CD4-positive, CD25-positive, alpha-beta regulatory T cell (primary cell): Measurements from ENCODE around the gene DPY19L3. TPM values are rescaled to one million over a fixed set of nuclear protein-coding genes. Genes with fewer than 3 reads are reported as not detected.
A peak's percentile ranks its signal among the peaks of the same experiment; 100 is the strongest.

Experiments
- ATAC-seq, 2 donors: fragments of 150-1000 bp; cut with Tn5 transposase; one replicate each; pipeline ENCODE4 v1.10.0; 2021; ENCODE audit warnings: low read depth in 2 of 2, moderate number of reproducible peaks in 2 of 2, moderate library complexity in 1 of 2
- DNase-seq, 3 donors: peaks; one replicate each; pipeline versions ENCODE4 v3.0.0 to v3.0.0-alpha.2; 2012 to 2022; ENCODE audit warnings: mixed read lengths in 1 of 3
- H3K27ac ChIP-seq: one replicate; pipeline ENCODE4 v1.7.0; 2013; ENCODE audit warnings: mild to moderate bottlenecking, low read length; ENCODE audit not compliant: insufficient read depth, poor library complexity, severe bottlenecking
- H3K27me3 ChIP-seq: one replicate; pipeline ENCODE4 v1.7.0; 2013; ENCODE audit warnings: low read length; ENCODE audit not compliant: control insufficient read depth, insufficient read depth
- H3K36me3 ChIP-seq: one replicate; pipeline ENCODE4 v1.7.0; 2013; ENCODE audit warnings: mild to moderate bottlenecking, low read length, moderate library complexity; ENCODE audit not compliant: control insufficient read depth, insufficient read depth
- H3K4me1 ChIP-seq: 2 replicates; pipeline ENCODE4 v1.7.0; 2013; ENCODE audit warnings: mild to moderate bottlenecking, low read length; ENCODE audit not compliant: insufficient read depth, control insufficient read depth, poor library complexity, severe bottlenecking
- H3K4me3 ChIP-seq: one replicate; pipeline ENCODE4 v1.7.0; 2013; ENCODE audit warnings: low read depth, mild to moderate bottlenecking, low read length, moderate library complexity
- H3K9me3 ChIP-seq, 2 experiments: 1 replicate in 1 of 2; 2 replicates in 1 of 2; pipeline ENCODE4 v1.7.0; 2013; ENCODE audit warnings: low read length in 2 of 2, mild to moderate bottlenecking in 1 of 2, moderate library complexity in 1 of 2; ENCODE audit not compliant: control insufficient read depth in 2 of 2
- H3K27ac Mint-ChIP-seq, 3 donors: one replicate each; pipeline ENCODE4 v1.8.0; 2020 to 2022; ENCODE audit warnings: mild to moderate bottlenecking in 3 of 3, mixed read lengths in 3 of 3, moderate library complexity in 2 of 3
- H3K27me3 Mint-ChIP-seq: one replicate; pipeline ENCODE4 v1.8.0; 2022; ENCODE audit warnings: mild to moderate bottlenecking, mixed read lengths
- H3K36me3 Mint-ChIP-seq: one replicate; pipeline ENCODE4 v1.8.0; 2020; ENCODE audit warnings: mixed read lengths
- H3K4me1 Mint-ChIP-seq, 4 donors: one replicate each; pipeline ENCODE4 v1.8.0; 2020 to 2022; ENCODE audit warnings: mixed read lengths in 4 of 4, mild to moderate bottlenecking in 1 of 4
- H3K4me3 Mint-ChIP-seq, 4 donors: one replicate each; pipeline ENCODE4 v1.8.0; 2020 to 2022; ENCODE audit warnings: mild to moderate bottlenecking in 4 of 4, mixed read lengths in 4 of 4, moderate library complexity in 3 of 4
- H3K9me3 Mint-ChIP-seq, 7 donors: one replicate each; pipeline ENCODE4 v1.8.0; 2020 to 2022; ENCODE audit warnings: mixed read lengths in 7 of 7, mild to moderate bottlenecking in 3 of 7, moderate library complexity in 2 of 7
- polyA plus RNA-seq, 4 donors: library from polyadenylated mRNA; unstranded; fragments of 300-500 nt; fragmentation: Illumina TruSeq; gene quantifications; one replicate each; pipeline ENCODE4 v1.2.3, GENCODE V29; 2021
- total RNA-seq: library from RNA; stranded (reverse); gene quantifications from one replicate; pipeline ENCODE4 v1.2.3, GENCODE V29; 2022

DPY19L3 gene
- total and polyA plus RNA-seq, 5 donors from 2014 or later = 4.5 to 17.4 (median 5.9) TPM

DNA sequence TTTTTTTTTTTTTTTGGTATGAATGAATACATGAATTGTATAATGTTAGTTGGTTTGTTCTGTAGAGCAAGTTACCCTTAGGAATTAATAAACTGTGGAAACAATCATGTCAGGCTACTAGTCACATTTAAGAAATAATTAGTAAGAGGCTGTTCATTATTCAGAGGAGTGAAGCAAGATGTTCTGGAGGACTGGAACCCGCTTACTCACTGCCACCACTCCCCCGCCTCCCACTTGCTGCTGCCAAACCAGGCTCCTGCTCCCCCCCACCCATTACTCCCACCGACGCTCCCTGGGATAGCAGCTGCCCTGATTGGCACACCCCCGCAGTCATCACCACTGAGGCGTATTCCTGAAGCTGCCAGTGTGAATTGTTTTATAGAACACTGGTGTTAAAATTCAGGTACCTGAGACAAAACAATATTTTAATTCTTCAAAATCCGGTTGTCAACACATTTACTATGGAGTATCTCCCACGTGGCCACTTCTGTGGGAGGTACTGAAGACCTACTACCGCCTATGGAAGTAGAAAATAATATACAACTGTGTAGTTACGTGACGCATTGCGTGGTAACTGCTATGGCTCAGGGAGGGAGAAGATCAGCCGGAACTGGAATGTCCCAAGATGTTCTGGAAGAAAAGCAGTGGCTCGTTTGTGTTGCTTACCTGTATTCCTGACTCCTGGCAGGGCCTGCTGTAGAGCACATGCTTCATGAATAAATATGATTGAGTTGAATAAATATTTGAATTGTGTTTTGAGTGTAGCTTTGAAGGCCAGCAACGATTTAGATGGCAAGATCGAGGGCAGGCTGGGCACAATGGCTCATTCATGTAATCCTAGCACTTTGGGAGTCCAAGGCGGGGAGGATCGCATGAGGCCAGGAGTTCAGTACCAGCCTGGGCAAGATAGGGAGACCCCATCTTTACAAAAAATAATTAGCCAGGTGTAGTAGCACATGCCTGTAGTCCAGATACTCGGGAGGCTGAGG is 1.7 kb downstream of the DPY19L3 start:
- Mint-ChIP-seq H3K36me3 (peaks cover 13% of the 10 kb centered on the region), H3K27me3 (no peaks in the 10 kb centered on the region)
- H3K4me3 ChIP-seq = peak overlapping the region; percentile 59

DNA sequence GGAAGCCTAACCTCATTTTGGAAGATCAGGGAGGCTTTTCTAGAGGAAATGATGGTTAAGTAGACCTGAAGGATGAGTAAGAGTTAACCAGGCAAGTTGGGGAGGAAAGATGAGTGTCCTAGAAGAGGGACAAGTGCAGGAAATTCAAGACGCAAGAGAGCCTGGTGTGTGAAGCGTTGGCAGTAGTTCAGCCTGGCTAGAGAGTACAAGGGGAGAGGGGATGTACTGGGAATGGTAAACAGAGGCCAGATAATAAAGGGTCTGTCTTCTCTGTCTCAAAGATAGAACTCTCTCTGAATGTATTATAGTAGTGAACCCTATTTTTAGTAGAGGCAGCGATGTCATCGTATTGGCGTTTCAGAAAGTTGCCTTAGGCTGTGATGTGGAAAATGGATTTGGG is 9.7 kb downstream of the DPY19L3 start:
- no peaks in the 10 kb centered on the region for H3K9me3 Mint-ChIP-seq
- ATAC-seq (no peak), DNase-seq (no peak)
- peaks cover 0 to 8% (median 2%) of the 10 kb centered on the region in 4 donors for H3K4me1 Mint-ChIP-seq
- no peak overlapping the region for H3K27ac ChIP-seq
- H3K4me3 ChIP-seq = no peak overlapping the region
- H3K9me3 ChIP-seq = no peaks in the 10 kb centered on the region
- no peak overlapping the region for H3K4me3 Mint-ChIP-seq
- H3K27ac Mint-ChIP-seq = no peak overlapping the region
- peaks cover 14% of the 10 kb centered on the region for H3K36me3 ChIP-seq
- H3K36me3 Mint-ChIP-seq = peaks cover 38% of the 10 kb centered on the region
- no peaks in the 10 kb centered on the region for H3K4me1 ChIP-seq
- no peaks in the 10 kb centered on the region for H3K27me3 Mint-ChIP-seq
- H3K27me3 ChIP-seq = no peaks in the 10 kb centered on the region

More for the DNA sequence above, 1.7 kb downstream of the DPY19L3 start:
- H3K27me3 ChIP-seq = no peaks in the 10 kb centered on the region
- H3K4me1 ChIP-seq = peaks cover 16% of the 10 kb centered on the region
- H3K27ac ChIP-seq = no peak overlapping the region
- peaks cover 18% of the 10 kb centered on the region for H3K36me3 ChIP-seq
- no peak for ATAC-seq
- peaks cover 0 to 34% (median 13%) of the 10 kb centered on the region in 4 donors for H3K4me1 Mint-ChIP-seq
- no peaks in the 10 kb centered on the region for H3K9me3 ChIP-seq
- no peaks in the 10 kb centered on the region for H3K9me3 Mint-ChIP-seq
- H3K4me3 Mint-ChIP-seq = peak overlapping the region; percentile 89 to 97 (median 94)
- peak overlapping the region in 2 of 3 donors; percentile 86 to 88 for H3K27ac Mint-ChIP-seq
- DNase-seq = no peak

DNA sequence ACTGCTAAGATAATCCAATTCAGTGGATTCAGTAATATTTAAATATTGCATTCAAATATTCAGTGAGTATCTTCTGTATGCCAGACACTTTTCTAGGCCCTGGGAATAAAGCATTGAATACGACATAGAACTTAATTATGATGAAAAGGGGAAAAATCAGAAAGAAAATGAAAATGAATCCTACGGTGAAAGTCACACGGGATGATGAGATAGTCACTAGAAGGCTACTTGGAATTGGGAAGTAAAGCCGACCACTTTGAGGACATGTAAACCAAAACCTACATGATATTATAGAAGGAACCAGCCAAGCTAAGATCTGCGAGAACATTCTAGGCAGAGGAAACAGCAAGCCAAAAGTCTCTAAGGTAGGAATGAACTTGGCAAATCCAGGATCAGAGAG is 10.1 kb downstream of the DPY19L3 start:
- Mint-ChIP-seq H3K27me3 (no peaks in the 10 kb centered on the region), H3K9me3 (no peaks in the 10 kb centered on the region), H3K4me1 (peaks cover 0 to 8% (median 2%) of the 10 kb centered on the region in 4 donors), H3K36me3 (peaks cover 38% of the 10 kb centered on the region), H3K27ac (peak overlapping the region in 1 of 3 donors; percentile 4), H3K4me3 (no peak overlapping the region)
- no peak for DNase-seq
- no peaks in the 10 kb centered on the region for H3K4me1 ChIP-seq
- H3K9me3 ChIP-seq = no peaks in the 10 kb centered on the region
- peaks cover 13% of the 10 kb centered on the region for H3K36me3 ChIP-seq
- no peak overlapping the region for H3K27ac ChIP-seq
- no peak overlapping the region for H3K4me3 ChIP-seq
- ATAC-seq = no peak
- no peaks in the 10 kb centered on the region for H3K27me3 ChIP-seq

DNA sequence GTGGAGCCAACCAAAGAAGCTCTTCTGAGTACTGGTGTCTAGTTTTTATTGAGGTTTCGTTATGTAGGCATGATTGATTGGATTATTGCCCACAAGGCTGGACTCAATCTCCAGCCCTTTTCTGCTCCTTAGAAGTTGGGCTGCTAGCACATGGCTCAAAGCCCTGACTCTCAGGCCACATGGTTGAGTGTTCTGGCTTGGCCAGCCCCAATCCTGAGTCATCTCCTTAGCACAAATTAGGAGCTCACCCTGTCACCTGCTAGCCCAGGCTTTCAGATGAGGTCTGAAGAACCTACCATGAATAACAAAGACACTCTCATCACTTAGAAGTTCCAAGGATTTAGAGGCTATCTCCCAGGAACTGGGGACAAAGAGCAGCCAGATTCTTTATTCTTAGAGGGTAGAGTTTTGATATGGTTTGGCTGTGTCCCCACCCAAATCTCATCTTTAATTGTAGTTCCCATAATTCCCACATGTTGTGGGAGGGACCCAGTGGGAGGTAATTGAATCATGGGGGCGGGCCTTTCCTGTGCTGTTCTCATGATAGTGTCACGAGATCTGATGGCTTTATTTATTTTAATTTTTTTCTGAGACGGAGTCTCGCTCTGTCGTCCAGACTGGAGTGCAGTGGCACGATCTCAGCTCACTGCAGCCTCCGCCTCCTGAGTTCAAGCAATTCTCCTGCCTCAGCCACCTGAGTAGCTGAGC is 11.3 kb downstream of the DPY19L3 start:
- ATAC-seq (no peak), DNase-seq (no peak)
- Histone ChIP-seq H3K4me1 (peaks cover 4% of the 10 kb centered on the region), H3K27ac (no peak overlapping the region), H3K36me3 (peaks cover 8% of the 10 kb centered on the region), H3K9me3 (no peaks in the 10 kb centered on the region), H3K4me3 (no peak overlapping the region), H3K27me3 (no peaks in the 10 kb centered on the region)
- peaks cover 4 to 9% (median 6%) of the 10 kb centered on the region in 4 donors for H3K4me1 Mint-ChIP-seq
- no peaks in the 10 kb centered on the region for H3K9me3 Mint-ChIP-seq
- H3K4me3 Mint-ChIP-seq = no peak overlapping the region
- H3K27me3 Mint-ChIP-seq = no peaks in the 10 kb centered on the region
- H3K36me3 Mint-ChIP-seq = peaks cover 37% of the 10 kb centered on the region
- H3K27ac Mint-ChIP-seq = no peak overlapping the region

DNA sequence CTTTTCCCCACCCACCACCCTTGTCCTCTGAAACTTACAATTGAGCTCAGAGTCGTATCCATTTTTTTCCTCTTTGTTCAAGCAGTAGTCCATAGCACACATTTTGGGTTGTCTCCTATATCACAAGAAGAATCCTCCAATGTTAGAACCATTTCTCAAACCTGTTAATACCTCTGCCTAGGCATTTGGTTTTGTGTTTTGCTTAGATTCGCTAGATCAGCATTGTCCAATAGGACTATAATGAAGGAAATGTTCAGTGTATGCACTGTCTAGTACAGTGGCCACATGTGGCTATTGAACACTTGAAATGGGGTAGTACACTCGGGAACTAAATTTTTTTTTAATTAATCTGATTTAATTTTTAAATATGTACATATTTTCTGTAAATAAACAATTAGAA is 12.6 kb downstream of the DPY19L3 start:
- Histone ChIP-seq H3K9me3 (no peaks in the 10 kb centered on the region), H3K36me3 (peaks cover 2% of the 10 kb centered on the region), H3K4me3 (no peak overlapping the region), H3K27me3 (no peaks in the 10 kb centered on the region), H3K27ac (no peak overlapping the region), H3K4me1 (peaks cover 5% of the 10 kb centered on the region)
- DNase-seq (no peak), ATAC-seq (no peak)
- peaks cover 31% of the 10 kb centered on the region for H3K36me3 Mint-ChIP-seq
- H3K9me3 Mint-ChIP-seq = peaks cover 0 to 1% (median 0%) of the 10 kb centered on the region in 7 donors
- H3K27ac Mint-ChIP-seq = no peak overlapping the region
- no peak overlapping the region for H3K4me3 Mint-ChIP-seq
- peaks cover 14 to 17% (median 14%) of the 10 kb centered on the region in 4 donors for H3K4me1 Mint-ChIP-seq
- no peaks in the 10 kb centered on the region for H3K27me3 Mint-ChIP-seq

DNA sequence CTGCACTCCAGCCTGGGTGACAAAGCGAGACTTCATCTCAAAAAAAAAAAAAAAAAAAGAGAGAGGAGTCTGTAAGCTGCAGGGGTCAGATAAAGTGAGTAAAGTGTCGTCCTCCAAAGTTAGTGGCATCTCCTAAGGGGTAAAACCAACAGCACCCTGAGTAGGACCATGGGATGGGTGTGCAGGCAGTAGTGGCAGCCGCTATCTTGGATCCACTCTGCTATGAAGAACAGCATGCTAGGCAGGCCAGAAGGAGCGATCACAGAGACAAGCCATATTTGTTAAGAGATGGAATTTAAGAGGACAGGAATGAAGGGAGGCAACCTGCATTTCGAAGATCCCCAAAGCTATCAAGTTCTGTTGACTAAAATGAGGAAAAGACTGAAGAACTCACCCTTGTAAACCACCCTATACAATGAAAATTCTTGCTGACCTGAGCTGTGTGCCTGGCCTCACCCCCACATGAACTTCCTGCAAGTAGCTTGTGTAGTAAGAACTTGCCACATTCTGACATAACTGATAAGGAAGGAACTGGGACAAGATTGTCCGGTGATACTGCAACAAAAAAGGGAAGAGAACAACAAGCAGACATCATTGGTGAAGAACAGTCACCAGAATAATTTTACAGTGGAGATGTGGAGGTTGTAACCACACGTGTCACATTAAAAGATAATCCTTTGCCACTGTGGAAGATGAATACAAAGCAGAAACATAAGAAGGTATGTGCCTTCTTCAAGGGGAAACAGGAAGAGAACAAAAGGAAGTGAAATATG is 16.2 kb downstream of the DPY19L3 start:
- DNase-seq (peak in 1 of 3 donors; percentile 38), ATAC-seq (no peak)
- H3K4me1 Mint-ChIP-seq = peaks cover 14 to 17% (median 14%) of the 10 kb centered on the region in 4 donors
- peaks cover 0 to 1% (median 0%) of the 10 kb centered on the region in 7 donors for H3K9me3 Mint-ChIP-seq
- peak overlapping the region in 1 of 4 donors; percentile 15 for H3K4me3 Mint-ChIP-seq
- Histone ChIP-seq H3K27ac (no peak overlapping the region), H3K4me1 (peaks cover 5% of the 10 kb centered on the region), H3K27me3 (no peaks in the 10 kb centered on the region), H3K36me3 (no peaks in the 10 kb centered on the region), H3K4me3 (peak overlapping the region; percentile 49), H3K9me3 (no peaks in the 10 kb centered on the region)
- peaks cover 18% of the 10 kb centered on the region for H3K36me3 Mint-ChIP-seq
- peak overlapping the region; percentile 25 to 57 (median 36) for H3K27ac Mint-ChIP-seq
- H3K27me3 Mint-ChIP-seq = no peaks in the 10 kb centered on the region

DNA sequence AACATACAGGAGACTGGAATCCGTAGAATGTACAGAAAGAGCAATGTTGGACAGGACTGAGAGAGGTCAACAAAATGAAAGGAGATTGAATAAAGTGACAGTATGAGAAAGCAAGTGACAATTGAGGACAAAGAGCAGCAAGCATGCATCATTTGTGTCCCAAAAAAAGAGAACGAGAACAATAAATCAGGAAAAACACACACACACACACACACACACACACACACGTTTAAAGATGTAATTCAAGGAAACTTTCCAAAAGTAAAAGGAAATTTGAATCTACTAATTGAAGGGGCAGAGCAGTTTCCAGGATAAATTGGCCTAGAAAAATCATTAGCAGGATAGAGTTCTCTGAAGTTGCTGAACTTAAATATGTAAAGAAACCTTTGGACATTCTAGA is 16.9 kb downstream of the DPY19L3 start:
- Histone ChIP-seq H3K27me3 (no peaks in the 10 kb centered on the region), H3K27ac (no peak overlapping the region), H3K36me3 (no peaks in the 10 kb centered on the region), H3K9me3 (no peaks in the 10 kb centered on the region), H3K4me1 (peaks cover 5% of the 10 kb centered on the region), H3K4me3 (peak overlapping the region; percentile 49)
- DNase-seq (no peak), ATAC-seq (no peak)
- H3K9me3 Mint-ChIP-seq = peaks cover 0 to 1% (median 0%) of the 10 kb centered on the region in 7 donors
- peaks cover 15% of the 10 kb centered on the region for H3K36me3 Mint-ChIP-seq
- peak overlapping the region in 1 of 3 donors; percentile 36 for H3K27ac Mint-ChIP-seq
- H3K4me3 Mint-ChIP-seq = peak overlapping the region in 1 of 4 donors; percentile 15
- peaks cover 14 to 17% (median 14%) of the 10 kb centered on the region in 4 donors for H3K4me1 Mint-ChIP-seq
- no peaks in the 10 kb centered on the region for H3K27me3 Mint-ChIP-seq
